ENCODE measurements around the gene DSE.

The DSE gene

GRCh38 chr6:116417661-116418060, 46.9 kb downstream of the DSE start:
- TF ChIP-seq, protein P1, sequence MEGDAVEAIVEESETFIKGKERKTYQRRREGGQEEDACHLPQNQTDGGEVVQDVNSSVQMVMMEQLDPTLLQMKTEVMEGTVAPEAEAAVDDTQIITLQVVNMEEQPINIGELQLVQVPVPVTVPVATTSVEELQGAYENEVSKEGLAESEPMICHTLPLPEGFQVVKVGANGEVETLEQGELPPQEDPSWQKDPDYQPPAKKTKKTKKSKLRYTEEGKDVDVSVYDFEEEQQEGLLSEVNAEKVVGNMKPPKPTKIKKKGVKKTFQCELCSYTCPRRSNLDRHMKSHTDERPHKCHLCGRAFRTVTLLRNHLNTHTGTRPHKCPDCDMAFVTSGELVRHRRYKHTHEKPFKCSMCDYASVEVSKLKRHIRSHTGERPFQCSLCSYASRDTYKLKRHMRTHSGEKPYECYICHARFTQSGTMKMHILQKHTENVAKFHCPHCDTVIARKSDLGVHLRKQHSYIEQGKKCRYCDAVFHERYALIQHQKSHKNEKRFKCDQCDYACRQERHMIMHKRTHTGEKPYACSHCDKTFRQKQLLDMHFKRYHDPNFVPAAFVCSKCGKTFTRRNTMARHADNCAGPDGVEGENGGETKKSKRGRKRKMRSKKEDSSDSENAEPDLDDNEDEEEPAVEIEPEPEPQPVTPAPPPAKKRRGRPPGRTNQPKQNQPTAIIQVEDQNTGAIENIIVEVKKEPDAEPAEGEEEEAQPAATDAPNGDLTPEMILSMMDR (IDR thresholded peaks at IDR 0.05; ENCODE audit: insufficient read depth, low read length, poor library complexity, severe bottlenecking) = no peak
- no peak for TF ChIP-seq EZH2phosphoT487 (conservative IDR thresholded peaks at IDR 0.05; ENCODE audit: low read length)
- Histone ChIP-seq H3K79me2 (ENCODE audit: insufficient read depth, low read length) (no peaks in the 10 kb centered on the region), H3K27me3 (ENCODE audit: low read length) (no peaks in the 10 kb centered on the region), H3K9me2 (replicated peaks; ENCODE audit: insufficient read depth, low read length) (no peaks in the 10 kb centered on the region), H3K36me3 (ENCODE audit: low read length) (no peaks in the 10 kb centered on the region), H4K20me1 (ENCODE audit: low read depth, low read length) (no peaks in the 10 kb centered on the region), H3K4me2 (ENCODE audit: low read depth, low read length, poor library complexity, severe bottlenecking) (no peak overlapping the region), H3F3A (ENCODE audit: insufficient read depth) (no peaks in the 10 kb centered on the region), H3K9me3 (ENCODE audit: insufficient read depth, low read length) (no peaks in the 10 kb centered on the region), H3K27ac (ENCODE audit: low read depth, low read length) (no peak overlapping the region), H2AFZ (ENCODE audit: low read depth, low read length, severe bottlenecking) (no peak overlapping the region), H3K9ac (ENCODE audit: low read length) (no peak overlapping the region), H3K4me3 (ENCODE audit: insufficient read depth, low read length, poor library complexity, severe bottlenecking) (no peak overlapping the region)

GRCh38 chr6:116419069-116419786, 48.5 kb downstream of the DSE start:
- no peak overlapping the region for H3K4me3 ChIP-seq (ENCODE audit: insufficient read depth, low read length, poor library complexity, severe bottlenecking)
- no peak overlapping the region for H3K27ac ChIP-seq (ENCODE audit: low read depth, low read length)
- no peaks in the 10 kb centered on the region for H3K9me2 ChIP-seq (replicated peaks; ENCODE audit: insufficient read depth, low read length)
- H4K20me1 ChIP-seq (ENCODE audit: low read depth, low read length) = no peaks in the 10 kb centered on the region
- no peak overlapping the region for H3K9ac ChIP-seq (ENCODE audit: low read length)
- H3K4me2 ChIP-seq (ENCODE audit: low read depth, low read length, poor library complexity, severe bottlenecking) = no peak overlapping the region
- no peaks in the 10 kb centered on the region for H3K27me3 ChIP-seq (ENCODE audit: low read length)
- H2AFZ ChIP-seq (ENCODE audit: low read depth, low read length, severe bottlenecking) = no peak overlapping the region
- no peaks in the 10 kb centered on the region for H3K9me3 ChIP-seq (ENCODE audit: insufficient read depth, low read length)
- H3K79me2 ChIP-seq (ENCODE audit: insufficient read depth, low read length) = no peaks in the 10 kb centered on the region
- TF ChIP-seq, protein P1 (IDR thresholded peaks at IDR 0.05; ENCODE audit: insufficient read depth, low read length, poor library complexity, severe bottlenecking) = no peak
- TF ChIP-seq EZH2phosphoT487 (conservative IDR thresholded peaks at IDR 0.05; ENCODE audit: low read length) = no peak
- H3F3A ChIP-seq (ENCODE audit: insufficient read depth) = no peaks in the 10 kb centered on the region
- H3K36me3 ChIP-seq (ENCODE audit: low read length) = no peaks in the 10 kb centered on the region

- H3K4me2 ChIP-seq (ENCODE audit: low read depth, low read length, poor library complexity, severe bottlenecking) = no peak overlapping the region
- no peaks in the 10 kb centered on the region for H4K20me1 ChIP-seq (ENCODE audit: low read depth, low read length)
- H3K9ac ChIP-seq (ENCODE audit: low read length) = no peak overlapping the region
- H3K9me3 ChIP-seq (ENCODE audit: insufficient read depth, low read length) = no peaks in the 10 kb centered on the region
- TF ChIP-seq, protein P1 (IDR thresholded peaks at IDR 0.05; ENCODE audit: insufficient read depth, low read length, poor library complexity, severe bottlenecking) = no peak
- TF ChIP-seq EZH2phosphoT487 (conservative IDR thresholded peaks at IDR 0.05; ENCODE audit: low read length) = no peak
- no peaks in the 10 kb centered on the region for H3F3A ChIP-seq (ENCODE audit: insufficient read depth)
- no peak overlapping the region for H3K27ac ChIP-seq (ENCODE audit: low read depth, low read length)
- no peaks in the 10 kb centered on the region for H3K36me3 ChIP-seq (ENCODE audit: low read length)
- H3K27me3 ChIP-seq (ENCODE audit: low read length) = no peaks in the 10 kb centered on the region
- H3K4me3 ChIP-seq (ENCODE audit: insufficient read depth, low read length, poor library complexity, severe bottlenecking) = no peak overlapping the region
- no peaks in the 10 kb centered on the region for H3K9me2 ChIP-seq (replicated peaks; ENCODE audit: insufficient read depth, low read length)
- H3K79me2 ChIP-seq (ENCODE audit: insufficient read depth, low read length) = no peaks in the 10 kb centered on the region
- H2AFZ ChIP-seq (ENCODE audit: low read depth, low read length, severe bottlenecking) = no peak overlapping the region
Measured at GRCh38 chr6:116420341-116420740, 49.6 kb downstream of the DSE start.
